OCI-LY7 (cell line): ENCODE measurements around the gene VPS37C.

ENCODE experiments used
- EZH2phosphoT487 ChIP-seq: fragments of 200-600 bp; sonication (generic); IDR thresholded peaks from 2 replicates; pipeline ENCODE4 v1.6.1; 2018; ENCODE audit warnings: low read depth, borderline replicate concordance, mild to moderate bottlenecking, mixed run types, antibody characterized with exemption, low read length, moderate library complexity, mixed read lengths
- TF ChIP-seq, protein P1 (sequence below): fragments of 200-600 bp; sonication (generic); conservative IDR thresholded peaks from 2 replicates; pipeline ENCODE4 v1.5.1; 2014; ENCODE audit warnings: mild to moderate bottlenecking, antibody characterized with exemption, low read length, moderate library complexity, mixed read lengths

- TF ChIP-seq, protein P1, sequence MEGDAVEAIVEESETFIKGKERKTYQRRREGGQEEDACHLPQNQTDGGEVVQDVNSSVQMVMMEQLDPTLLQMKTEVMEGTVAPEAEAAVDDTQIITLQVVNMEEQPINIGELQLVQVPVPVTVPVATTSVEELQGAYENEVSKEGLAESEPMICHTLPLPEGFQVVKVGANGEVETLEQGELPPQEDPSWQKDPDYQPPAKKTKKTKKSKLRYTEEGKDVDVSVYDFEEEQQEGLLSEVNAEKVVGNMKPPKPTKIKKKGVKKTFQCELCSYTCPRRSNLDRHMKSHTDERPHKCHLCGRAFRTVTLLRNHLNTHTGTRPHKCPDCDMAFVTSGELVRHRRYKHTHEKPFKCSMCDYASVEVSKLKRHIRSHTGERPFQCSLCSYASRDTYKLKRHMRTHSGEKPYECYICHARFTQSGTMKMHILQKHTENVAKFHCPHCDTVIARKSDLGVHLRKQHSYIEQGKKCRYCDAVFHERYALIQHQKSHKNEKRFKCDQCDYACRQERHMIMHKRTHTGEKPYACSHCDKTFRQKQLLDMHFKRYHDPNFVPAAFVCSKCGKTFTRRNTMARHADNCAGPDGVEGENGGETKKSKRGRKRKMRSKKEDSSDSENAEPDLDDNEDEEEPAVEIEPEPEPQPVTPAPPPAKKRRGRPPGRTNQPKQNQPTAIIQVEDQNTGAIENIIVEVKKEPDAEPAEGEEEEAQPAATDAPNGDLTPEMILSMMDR: 0 out of 2 replicates have a peak, but pooled peaks have one; percentile 9
- TF ChIP-seq EZH2phosphoT487: no peak
Observed at GRCh38 chr11:61080986-61081590, 80.1 kb downstream of the VPS37C start.
